Mesodermal cell (in vitro differentiated cells): Measurements from ENCODE around the gene NUDT19.
"Not testable (repeated sequence)": the region's sequence is repeated elsewhere in the genome, so short reads cannot be mapped to it uniquely, and the experiment has no call there.

Experiments
- H3K27ac ChIP-seq: 2 replicates; pipeline ENCODE4 v1.7.0; 2013; ENCODE audit warnings: mild to moderate bottlenecking, low read depth, low read length, moderate library complexity; ENCODE audit not compliant: severe bottlenecking
- H3K36me3 ChIP-seq: 2 replicates; pipeline ENCODE4 v1.7.1; 2013; ENCODE audit warnings: mild to moderate bottlenecking, low read length, moderate library complexity; ENCODE audit not compliant: control insufficient read depth, insufficient read depth
- H3K4me1 ChIP-seq: one replicate; pipeline ENCODE4 v1.7.1; 2013; ENCODE audit warnings: mild to moderate bottlenecking, low read length; ENCODE audit not compliant: insufficient read depth, control insufficient read depth, poor library complexity, severe bottlenecking
- H3K4me3 ChIP-seq: 2 replicates; pipeline ENCODE4 v1.7.0; 2013; ENCODE audit warnings: low read length, control low read depth, mild to moderate bottlenecking; ENCODE audit not compliant: insufficient read depth, poor library complexity, severe bottlenecking; ENCODE audit errors: extremely low read depth
- H3K9me3 ChIP-seq: 2 replicates; pipeline ENCODE4 v1.7.1; 2013; ENCODE audit warnings: mild to moderate bottlenecking, low read length, moderate library complexity; ENCODE audit not compliant: control insufficient read depth
- WGBS, 2 experiments: methylation state at CpG; one replicate each; pipeline ENCODE4 v1.1.5; 2013; ENCODE audit warnings: missing lambda C conversion rate in 2 of 2; ENCODE audit not compliant: insufficient coverage in 2 of 2; 5-methylcytosine and 5-hydroxymethylcytosine counted together

NUDT19 gene

GRCh38 chr19:32691952-32692726 lies 518 bp downstream of the NUDT19 start:
- Histone ChIP-seq H3K27ac (peak overlapping the region; percentile 16), H3K4me1 (no peaks in the 10 kb centered on the region), H3K36me3 (no peaks in the 10 kb centered on the region), H3K4me3 (peak overlapping the region; percentile 44), H3K9me3 (peaks cover 11% of the 10 kb centered on the region)
- 28 to 32% methylated on average over 70 to 91 of the region's 93 CpGs for WGBS, 2 experiments

- H3K4me3 ChIP-seq, result peak overlapping the region; percentile 44
- peaks cover 11% of the 10 kb centered on the region for H3K9me3 ChIP-seq
- no peak overlapping the region for H3K27ac ChIP-seq
- H3K36me3 ChIP-seq, result no peaks in the 10 kb centered on the region
- no peaks in the 10 kb centered on the region for H3K4me1 ChIP-seq
- 90 to 99% methylated on average over 6 to 7 of the region's 7 CpGs for WGBS, 2 experiments
These were observed 1.1 kb downstream of the NUDT19 start for GRCh38 chr19:32692727-32693061.

- H3K9me3 ChIP-seq, result peaks cover 11% of the 10 kb centered on the region
- H3K4me3 ChIP-seq, H3K27ac ChIP-seq, H3K4me1 ChIP-seq, H3K36me3 ChIP-seq: not testable (repeated sequence)
- WGBS, 2 experiments, result 89 to 90% methylated on average over 11 to 18 of the region's 20 CpGs
These were observed 1.8 kb downstream of the NUDT19 start for GRCh38 chr19:32693151-32694108.

DNA sequence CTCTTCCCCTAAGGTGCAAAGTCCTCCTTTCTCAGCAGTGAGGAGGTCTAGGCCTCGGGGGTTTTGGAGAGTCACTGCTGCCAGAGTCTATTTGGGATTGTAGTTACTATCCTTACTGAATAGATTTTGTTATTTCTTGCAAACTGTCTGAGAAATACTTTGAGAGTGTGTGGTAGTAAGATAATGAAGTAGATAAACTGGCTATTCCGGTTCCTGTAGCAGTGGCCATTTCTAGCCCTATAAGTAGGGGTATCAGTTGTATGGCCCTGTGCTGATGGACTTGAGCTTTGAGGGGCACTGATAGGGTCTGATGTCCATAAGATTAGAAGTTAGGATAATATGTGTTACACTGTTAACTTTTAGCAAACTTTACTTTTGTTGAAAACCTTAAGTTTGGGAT lies 2.7 kb downstream of the NUDT19 start:
- not testable (repeated sequence) for H3K27ac ChIP-seq, H3K4me3 ChIP-seq, H3K36me3 ChIP-seq, H3K4me1 ChIP-seq
- peaks cover 11% of the 10 kb centered on the region for H3K9me3 ChIP-seq
- WGBS, 2 experiments, result 93 to 100% methylated on average over 1 of the region's 2 CpGs

- peaks cover 11% of the 10 kb centered on the region for H3K9me3 ChIP-seq
- not testable (repeated sequence) for H3K4me3 ChIP-seq, H3K36me3 ChIP-seq, H3K4me1 ChIP-seq, H3K27ac ChIP-seq
- 88% methylated on average over 2 of the region's 2 CpGs for WGBS, 2 experiments
These were observed 3.2 kb downstream of the NUDT19 start for GRCh38 chr19:32694851-32695250.

GRCh38 chr19:32695506-32695905 lies 3.9 kb downstream of the NUDT19 start:
- peaks cover 11% of the 10 kb centered on the region for H3K9me3 ChIP-seq
- H3K36me3 ChIP-seq, H3K4me3 ChIP-seq, H3K4me1 ChIP-seq, H3K27ac ChIP-seq: not testable (repeated sequence)
- WGBS, 2 experiments, result 86 to 92% methylated on average over 1 to 2 of the region's 6 CpGs

DNA sequence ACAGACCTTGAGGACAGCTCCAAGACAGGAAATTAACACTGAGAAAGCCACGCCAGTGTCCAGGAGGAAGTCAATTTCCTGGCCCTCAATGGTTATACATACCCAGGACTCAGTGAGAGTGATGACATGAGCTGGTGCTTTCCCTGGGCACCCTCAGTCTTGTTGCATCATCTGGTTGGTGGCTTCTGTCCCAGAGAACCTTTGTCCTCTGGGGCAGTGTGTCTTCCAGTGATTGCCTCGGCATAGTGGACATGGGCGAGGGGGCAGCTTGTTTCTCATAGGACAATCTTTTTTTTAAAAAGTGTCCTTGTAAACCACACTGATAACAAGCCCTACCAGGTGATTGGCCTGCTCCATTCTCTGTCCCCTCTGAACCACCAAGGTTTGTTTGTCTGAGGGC lies 5.2 kb downstream of the NUDT19 start:
- not testable (repeated sequence) for H3K27ac ChIP-seq, H3K36me3 ChIP-seq, H3K4me3 ChIP-seq, H3K4me1 ChIP-seq
- H3K9me3 ChIP-seq, result peaks cover 11% of the 10 kb centered on the region
- WGBS, 2 experiments, result 82 to 92% methylated on average over 1 to 3 of the region's 3 CpGs

GRCh38 chr19:32700129-32700528 lies 8.5 kb downstream of the NUDT19 start:
- H3K4me3 ChIP-seq, result not testable (repeated sequence)
- 83 to 90% methylated on average over 6 to 7 of the region's 7 CpGs for WGBS, 2 experiments
- H3K36me3 ChIP-seq, result peaks cover 21% of the 10 kb centered on the region

GRCh38 chr19:32702010-32702409 lies 10.4 kb downstream of the NUDT19 start:
- Histone ChIP-seq H3K36me3 (peaks cover 24% of the 10 kb centered on the region), H3K4me3 (no peak overlapping the region), H3K27ac (no peak overlapping the region), H3K4me1 (no peaks in the 10 kb centered on the region), H3K9me3 (peaks cover 13% of the 10 kb centered on the region)
- WGBS, 2 experiments, result 75 to 98% methylated on average over 2 to 4 of the region's 5 CpGs

More at GRCh38 chr19:32700129-32700528, 8.5 kb downstream of the NUDT19 start:
- not testable (repeated sequence) for H3K27ac ChIP-seq, H3K4me1 ChIP-seq
- H3K9me3 ChIP-seq, result peaks cover 13% of the 10 kb centered on the region

DNA sequence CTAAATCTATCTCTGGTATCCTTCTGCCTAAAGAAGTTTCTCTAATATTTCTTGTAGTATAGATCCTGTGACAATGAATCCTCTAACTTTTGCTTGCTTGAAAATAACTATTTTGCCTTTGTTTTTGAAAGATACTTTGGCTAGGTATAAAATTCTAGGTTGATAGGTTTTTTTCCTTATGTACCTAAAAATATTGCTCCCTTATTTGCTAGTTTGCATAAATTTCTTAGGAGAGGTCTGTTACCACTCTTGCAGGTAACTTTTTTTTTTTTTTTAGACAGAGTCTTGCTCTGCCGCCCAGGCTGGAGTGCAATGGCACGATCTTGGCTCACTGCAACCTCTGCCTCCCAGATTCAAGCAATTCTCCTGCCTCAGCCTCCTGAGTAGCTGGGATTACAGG lies 12.4 kb downstream of the NUDT19 start:
- not testable (repeated sequence) for H3K4me1 ChIP-seq, H3K4me3 ChIP-seq, H3K27ac ChIP-seq
- 81% methylated on average over 2 of the region's 2 CpGs; no CpG with 5 or more reads in 1 of the 2 experiments for WGBS, 2 experiments
- peaks cover 24% of the 10 kb centered on the region for H3K36me3 ChIP-seq
- H3K9me3 ChIP-seq, result peaks cover 13% of the 10 kb centered on the region
